CD4-positive, alpha-beta T cell treated with Interleukin-4 for 4 hours (primary cell): ENCODE measurements around the gene NUDT3.
A peak's percentile ranks its signal among the peaks of the same experiment; 100 is the strongest.

Experiments used
- DNase-seq: peaks from one replicate; pipeline ENCODE4 v3.0.0-alpha.2; 2020

The NUDT3 gene

GRCh38 chr6:34237316-34237721, 155.2 kb downstream of the NUDT3 start:
- no peak for DNase-seq

GRCh38 chr6:34236443-34237315, 155.8 kb downstream of the NUDT3 start, which contains the start of gene HMGA1:
Gene HMGA1 (plus strand): TSS chr6:34236873. CDS start chr6:34240781, 3,908 bp downstream.
- peak; percentile 91 for DNase-seq

DNA sequence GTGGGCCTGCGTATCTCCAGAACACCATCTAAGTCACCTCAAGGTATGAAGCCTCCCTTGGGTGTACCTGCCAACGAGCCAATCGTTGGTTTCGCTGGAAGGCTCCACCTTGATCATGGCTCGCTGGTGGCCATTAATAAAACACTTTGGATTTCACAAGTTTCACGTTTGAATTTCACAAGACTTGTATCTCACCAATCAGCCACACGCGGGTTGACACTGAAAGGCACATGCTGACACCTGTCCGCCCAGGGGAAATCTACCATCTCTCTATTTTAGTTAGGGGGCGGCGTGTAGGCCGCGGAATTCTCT, 156.4 kb downstream of the NUDT3 start:
- DNase-seq, result peak; percentile 71

DNA sequence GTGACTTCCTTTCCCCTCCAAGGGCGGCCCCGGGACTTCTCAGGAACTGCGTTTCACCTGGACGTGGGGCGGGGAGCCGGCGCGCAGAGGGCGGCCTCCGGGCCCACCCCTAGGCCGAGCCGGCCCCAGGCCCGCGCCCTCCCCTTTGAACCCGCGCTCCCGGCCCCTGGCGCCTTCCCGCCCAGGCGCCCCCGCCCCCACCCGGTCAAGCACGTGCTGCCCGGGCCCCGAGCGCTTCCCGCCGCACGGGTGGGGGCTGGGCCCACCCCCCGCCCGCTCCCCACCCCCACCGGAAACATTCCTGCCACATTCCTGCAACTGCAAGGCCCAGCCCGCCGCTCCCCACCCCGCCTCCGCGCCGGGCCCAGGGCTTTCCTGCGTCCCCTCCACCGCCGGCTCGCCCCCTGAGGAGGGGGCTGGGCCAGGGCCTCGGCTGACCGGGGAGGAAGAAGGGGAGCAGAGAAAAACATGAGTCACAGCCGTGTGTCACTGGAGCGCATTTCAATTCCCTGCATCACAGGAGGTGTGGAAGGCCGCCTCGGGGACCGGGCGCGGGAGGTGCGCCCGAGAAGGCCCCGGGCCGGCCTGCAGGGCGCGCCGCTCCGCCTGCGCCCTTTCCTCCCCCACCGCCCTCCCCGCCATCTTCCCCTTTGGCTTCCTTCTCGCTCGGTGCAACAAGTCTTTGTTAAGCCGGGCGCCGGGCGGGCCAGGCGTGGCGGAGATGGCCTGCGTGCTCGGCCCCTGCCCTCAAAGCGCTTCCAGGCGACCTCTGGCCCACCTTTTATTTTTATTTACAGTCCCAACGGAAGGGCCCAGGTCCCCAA, 156.9 kb downstream of the NUDT3 start:
- peak; percentile 81 for DNase-seq

DNA sequence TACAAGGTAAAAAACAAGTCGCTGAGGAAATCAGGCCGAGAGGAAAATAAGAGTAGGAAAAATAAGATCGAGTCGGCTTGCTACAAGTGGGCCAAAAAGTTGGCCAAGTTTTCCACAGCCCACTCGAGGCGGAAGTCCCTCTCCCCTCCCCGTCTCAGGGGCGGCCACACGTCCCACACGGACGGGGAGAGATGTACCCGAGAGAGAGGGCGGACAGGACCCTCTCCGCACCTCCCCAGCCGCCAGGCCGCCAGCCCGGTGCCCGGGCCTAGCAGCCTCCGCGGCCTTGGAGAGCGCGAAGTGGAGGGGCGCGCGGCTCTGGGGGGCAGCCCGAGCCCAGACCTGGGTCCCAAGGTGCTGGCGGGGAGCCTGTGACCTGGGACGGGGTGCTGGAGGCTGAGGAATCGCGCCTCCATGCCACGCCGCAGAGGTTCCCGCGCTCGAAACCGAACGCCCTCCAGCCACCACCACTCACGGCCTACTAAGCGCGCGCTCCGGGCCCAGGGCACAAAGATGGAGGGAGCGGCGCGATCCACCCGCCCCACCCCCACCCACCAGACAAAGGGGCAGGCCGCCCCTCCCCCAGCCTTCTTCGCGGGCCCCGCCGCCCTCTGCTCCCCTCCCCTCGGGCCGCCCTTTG, 157.7 kb downstream of the NUDT3 start:
- DNase-seq, result no peak

- DNase-seq, result no peak
Measured at GRCh38 chr6:34233867-34234266, 158.6 kb downstream of the NUDT3 start.

DNA sequence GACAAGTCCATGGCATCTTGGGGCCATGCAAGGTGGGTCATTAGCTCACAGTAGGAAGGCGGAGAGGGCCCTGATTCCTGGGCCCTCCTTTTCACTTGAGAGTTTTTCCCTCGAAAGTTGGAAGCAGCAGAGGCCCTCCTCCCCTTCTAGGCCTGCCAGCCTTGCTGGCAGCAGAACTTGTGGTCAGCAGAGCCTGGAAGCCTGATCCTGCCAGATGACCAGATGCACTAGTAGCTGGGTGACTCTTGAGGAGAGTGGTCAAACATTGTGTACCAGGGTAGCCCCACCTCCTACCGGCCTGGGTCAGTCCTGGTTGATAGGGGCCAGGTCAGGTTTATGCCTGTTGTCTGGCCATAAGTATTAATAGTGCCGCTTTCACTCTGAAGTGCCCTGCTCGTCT, 159.6 kb downstream of the NUDT3 start:
- no peak for DNase-seq

GRCh38 chr6:34231566-34232336, 160.7 kb downstream of the NUDT3 start:
- no peak for DNase-seq

GRCh38 chr6:34230653-34231371, 161.7 kb downstream of the NUDT3 start:
- DNase-seq, result no peak

GRCh38 chr6:34229877-34230276, 162.6 kb downstream of the NUDT3 start:
- no peak for DNase-seq
